Astrocyte (in vitro differentiated cells and primary cell): ENCODE data around the gene TOR1AIP2.

Experiments
- EZH2 ChIP-seq: IDR thresholded peaks from 2 replicates; pipeline ENCODE4 v1.6.1; 2012; ENCODE audit warnings: mild to moderate bottlenecking, low read length, inconsistent platforms; ENCODE audit not compliant: insufficient read depth
- TF ChIP-seq, protein P1 (sequence below): IDR thresholded peaks from 2 replicates; pipeline ENCODE4 v1.5.1; 2011; ENCODE audit warnings: low read depth, mild to moderate bottlenecking, inconsistent platforms, low read length, moderate library complexity; ENCODE audit not compliant: insufficient read depth

- TF ChIP-seq, protein P1, sequence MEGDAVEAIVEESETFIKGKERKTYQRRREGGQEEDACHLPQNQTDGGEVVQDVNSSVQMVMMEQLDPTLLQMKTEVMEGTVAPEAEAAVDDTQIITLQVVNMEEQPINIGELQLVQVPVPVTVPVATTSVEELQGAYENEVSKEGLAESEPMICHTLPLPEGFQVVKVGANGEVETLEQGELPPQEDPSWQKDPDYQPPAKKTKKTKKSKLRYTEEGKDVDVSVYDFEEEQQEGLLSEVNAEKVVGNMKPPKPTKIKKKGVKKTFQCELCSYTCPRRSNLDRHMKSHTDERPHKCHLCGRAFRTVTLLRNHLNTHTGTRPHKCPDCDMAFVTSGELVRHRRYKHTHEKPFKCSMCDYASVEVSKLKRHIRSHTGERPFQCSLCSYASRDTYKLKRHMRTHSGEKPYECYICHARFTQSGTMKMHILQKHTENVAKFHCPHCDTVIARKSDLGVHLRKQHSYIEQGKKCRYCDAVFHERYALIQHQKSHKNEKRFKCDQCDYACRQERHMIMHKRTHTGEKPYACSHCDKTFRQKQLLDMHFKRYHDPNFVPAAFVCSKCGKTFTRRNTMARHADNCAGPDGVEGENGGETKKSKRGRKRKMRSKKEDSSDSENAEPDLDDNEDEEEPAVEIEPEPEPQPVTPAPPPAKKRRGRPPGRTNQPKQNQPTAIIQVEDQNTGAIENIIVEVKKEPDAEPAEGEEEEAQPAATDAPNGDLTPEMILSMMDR, result no peak
- TF ChIP-seq EZH2, result no peak
Measured at GRCh38 chr1:179825798-179826460, 51.7 kb downstream of the TOR1AIP2 start.
